ENCODE measurements around the gene UBL3. TPM values are rescaled to one million over a fixed set of nuclear protein-coding genes. Genes with fewer than 3 reads are reported as not detected.

Gene UBL3
- total RNA-seq, 1 experiment from 2014 or later = 11.1 TPM

DNA sequence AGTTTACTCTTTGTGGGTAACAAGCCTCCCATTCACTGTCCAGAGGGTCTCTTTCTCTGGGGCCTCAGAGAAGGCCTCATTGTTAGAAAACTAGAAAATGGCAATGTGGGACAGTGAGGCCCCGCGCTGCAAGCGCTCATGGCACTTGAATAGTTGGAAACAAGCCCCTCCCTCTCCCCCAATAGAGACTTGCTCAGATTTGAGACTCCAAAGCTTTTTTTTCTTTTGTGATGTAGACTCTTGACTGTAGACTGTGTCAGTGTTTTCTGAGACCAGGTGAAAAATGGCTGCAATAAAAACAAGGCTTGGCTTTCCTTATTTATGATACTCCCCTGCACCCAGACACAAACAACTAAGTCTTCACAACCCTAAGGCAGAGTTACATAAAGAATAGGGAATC, 38.7 kb upstream of the UBL3 start:
- no peaks in the 10 kb centered on the region for H3K36me3 ChIP-seq (ENCODE audit: control insufficient read depth, insufficient read depth, low read length)
- no peaks in the 10 kb centered on the region for H3K4me1 ChIP-seq (ENCODE audit: control insufficient read depth, insufficient read depth, low read length)
- no TSS peak for BruUV-seq (replicated peaks)
- H3K27ac ChIP-seq (ENCODE audit: low read length) = no peak overlapping the region
- DNase-seq (ENCODE audit: low read depth, low spot score) (no peak), ATAC-seq (no peak)
- no peak for TF ChIP-seq TCF7L2 (IDR thresholded peaks at IDR 0.05; ENCODE audit: low read depth, low read length)
- TF ChIP-seq, protein P1, sequence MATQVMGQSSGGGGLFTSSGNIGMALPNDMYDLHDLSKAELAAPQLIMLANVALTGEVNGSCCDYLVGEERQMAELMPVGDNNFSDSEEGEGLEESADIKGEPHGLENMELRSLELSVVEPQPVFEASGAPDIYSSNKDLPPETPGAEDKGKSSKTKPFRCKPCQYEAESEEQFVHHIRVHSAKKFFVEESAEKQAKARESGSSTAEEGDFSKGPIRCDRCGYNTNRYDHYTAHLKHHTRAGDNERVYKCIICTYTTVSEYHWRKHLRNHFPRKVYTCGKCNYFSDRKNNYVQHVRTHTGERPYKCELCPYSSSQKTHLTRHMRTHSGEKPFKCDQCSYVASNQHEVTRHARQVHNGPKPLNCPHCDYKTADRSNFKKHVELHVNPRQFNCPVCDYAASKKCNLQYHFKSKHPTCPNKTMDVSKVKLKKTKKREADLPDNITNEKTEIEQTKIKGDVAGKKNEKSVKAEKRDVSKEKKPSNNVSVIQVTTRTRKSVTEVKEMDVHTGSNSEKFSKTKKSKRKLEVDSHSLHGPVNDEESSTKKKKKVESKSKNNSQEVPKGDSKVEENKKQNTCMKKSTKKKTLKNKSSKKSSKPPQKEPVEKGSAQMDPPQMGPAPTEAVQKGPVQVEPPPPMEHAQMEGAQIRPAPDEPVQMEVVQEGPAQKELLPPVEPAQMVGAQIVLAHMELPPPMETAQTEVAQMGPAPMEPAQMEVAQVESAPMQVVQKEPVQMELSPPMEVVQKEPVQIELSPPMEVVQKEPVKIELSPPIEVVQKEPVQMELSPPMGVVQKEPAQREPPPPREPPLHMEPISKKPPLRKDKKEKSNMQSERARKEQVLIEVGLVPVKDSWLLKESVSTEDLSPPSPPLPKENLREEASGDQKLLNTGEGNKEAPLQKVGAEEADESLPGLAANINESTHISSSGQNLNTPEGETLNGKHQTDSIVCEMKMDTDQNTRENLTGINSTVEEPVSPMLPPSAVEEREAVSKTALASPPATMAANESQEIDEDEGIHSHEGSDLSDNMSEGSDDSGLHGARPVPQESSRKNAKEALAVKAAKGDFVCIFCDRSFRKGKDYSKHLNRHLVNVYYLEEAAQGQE (IDR thresholded peaks at IDR 0.05; ENCODE audit: insufficient read depth in 1 of 2, low read depth in 2 of 2, low read length in 1 of 2) = no peak
- no peak for TF ChIP-seq SIN3A (IDR thresholded peaks at IDR 0.05; ENCODE audit: borderline replicate concordance, insufficient read depth, low read depth, low read length)
- TF ChIP-seq POLR2AphosphoS5 (IDR thresholded peaks at IDR 0.05; ENCODE audit: low read depth, low read length) = no peak
- TF ChIP-seq, protein P2, sequence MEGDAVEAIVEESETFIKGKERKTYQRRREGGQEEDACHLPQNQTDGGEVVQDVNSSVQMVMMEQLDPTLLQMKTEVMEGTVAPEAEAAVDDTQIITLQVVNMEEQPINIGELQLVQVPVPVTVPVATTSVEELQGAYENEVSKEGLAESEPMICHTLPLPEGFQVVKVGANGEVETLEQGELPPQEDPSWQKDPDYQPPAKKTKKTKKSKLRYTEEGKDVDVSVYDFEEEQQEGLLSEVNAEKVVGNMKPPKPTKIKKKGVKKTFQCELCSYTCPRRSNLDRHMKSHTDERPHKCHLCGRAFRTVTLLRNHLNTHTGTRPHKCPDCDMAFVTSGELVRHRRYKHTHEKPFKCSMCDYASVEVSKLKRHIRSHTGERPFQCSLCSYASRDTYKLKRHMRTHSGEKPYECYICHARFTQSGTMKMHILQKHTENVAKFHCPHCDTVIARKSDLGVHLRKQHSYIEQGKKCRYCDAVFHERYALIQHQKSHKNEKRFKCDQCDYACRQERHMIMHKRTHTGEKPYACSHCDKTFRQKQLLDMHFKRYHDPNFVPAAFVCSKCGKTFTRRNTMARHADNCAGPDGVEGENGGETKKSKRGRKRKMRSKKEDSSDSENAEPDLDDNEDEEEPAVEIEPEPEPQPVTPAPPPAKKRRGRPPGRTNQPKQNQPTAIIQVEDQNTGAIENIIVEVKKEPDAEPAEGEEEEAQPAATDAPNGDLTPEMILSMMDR (IDR thresholded peaks at IDR 0.05) = no peak
- ChIA-PET POLR2A (no interaction called here), CTCF (no interaction called here)
- intact Hi-C loops (cut with micrococcal nuclease; ENCODE audit: unreplicated experiment) = no loop called here
- no peaks in the 10 kb centered on the region for H3K27me3 ChIP-seq (ENCODE audit: control insufficient read depth, insufficient read depth, low read length)
- in situ Hi-C loops (cut with HindIII; ENCODE audit: low pct_unique_long_range_greater_than_20kb, low sequenced_read_pairs) = no loop called here
- no peak overlapping the region for H3K4me3 ChIP-seq (ENCODE audit: low read depth in 2 of 2, low read length in 2 of 2)
- no peaks in the 10 kb centered on the region for H3K9me3 ChIP-seq (ENCODE audit: control insufficient read depth, insufficient read depth, low read depth, low read length)

DNA sequence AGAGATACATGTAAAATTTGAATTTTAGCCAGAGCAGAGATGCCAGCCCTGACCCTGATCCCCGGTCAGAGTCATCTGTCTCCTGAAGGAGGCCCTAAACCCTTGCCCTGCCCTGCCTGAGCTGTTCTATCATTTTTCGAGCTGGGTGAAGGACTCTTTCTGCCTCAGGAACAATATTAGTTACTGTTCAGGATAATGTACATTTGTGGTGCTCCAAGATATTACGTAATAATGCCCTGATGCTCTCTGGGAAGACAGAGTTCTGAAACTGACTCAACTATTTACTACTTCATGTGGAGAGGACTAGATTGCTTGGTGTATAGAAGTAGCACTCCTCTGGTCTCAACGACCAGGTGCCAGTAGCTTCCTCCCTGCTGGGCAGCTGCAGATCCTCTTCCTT, 37.9 kb upstream of the UBL3 start:
- BruUV-seq (replicated peaks) = no TSS peak
- DNase-seq (ENCODE audit: low read depth, low spot score) (no peak), ATAC-seq (no peak)
- intact Hi-C loops (cut with micrococcal nuclease; ENCODE audit: unreplicated experiment) = no loop called here
- Histone ChIP-seq H3K9me3 (ENCODE audit: control insufficient read depth, insufficient read depth, low read depth, low read length) (no peaks in the 10 kb centered on the region), H3K4me1 (ENCODE audit: control insufficient read depth, insufficient read depth, low read length) (no peaks in the 10 kb centered on the region), H3K27me3 (ENCODE audit: control insufficient read depth, insufficient read depth, low read length) (no peaks in the 10 kb centered on the region), H3K36me3 (ENCODE audit: control insufficient read depth, insufficient read depth, low read length) (no peaks in the 10 kb centered on the region), H3K27ac (ENCODE audit: low read length) (no peak overlapping the region), H3K4me3 (ENCODE audit: low read depth in 2 of 2, low read length in 2 of 2) (no peak overlapping the region)
- no peak for TF ChIP-seq POLR2AphosphoS5 (IDR thresholded peaks at IDR 0.05; ENCODE audit: low read depth, low read length)
- TF ChIP-seq, protein P2 (IDR thresholded peaks at IDR 0.05) = no peak
- TF ChIP-seq SIN3A (IDR thresholded peaks at IDR 0.05; ENCODE audit: borderline replicate concordance, insufficient read depth, low read depth, low read length) = no peak
- no peak for TF ChIP-seq TCF7L2 (IDR thresholded peaks at IDR 0.05; ENCODE audit: low read depth, low read length)
- TF ChIP-seq, protein P1 (IDR thresholded peaks at IDR 0.05; ENCODE audit: insufficient read depth in 1 of 2, low read depth in 2 of 2, low read length in 1 of 2) = no peak
- CTCF ChIA-PET = no interaction called here
- in situ Hi-C loops (cut with HindIII; ENCODE audit: low pct_unique_long_range_greater_than_20kb, low sequenced_read_pairs) = no loop called here
- POLR2A ChIA-PET = no interaction called here
